GM12892 (cell line): ENCODE data around the gene RASL11B.

Source experiments
- POLR2A ChIP-seq: IDR thresholded peaks from 2 replicates; pipeline ENCODE4 v1.6.1; 2011; ENCODE audit warnings: low read depth, low read length, control low read depth
- TAF1 ChIP-seq: IDR thresholded peaks from 2 replicates; pipeline ENCODE4 v1.6.1; 2011; ENCODE audit warnings: low read depth, mild to moderate bottlenecking, control low read depth, low read length, borderline replicate concordance

DNA sequence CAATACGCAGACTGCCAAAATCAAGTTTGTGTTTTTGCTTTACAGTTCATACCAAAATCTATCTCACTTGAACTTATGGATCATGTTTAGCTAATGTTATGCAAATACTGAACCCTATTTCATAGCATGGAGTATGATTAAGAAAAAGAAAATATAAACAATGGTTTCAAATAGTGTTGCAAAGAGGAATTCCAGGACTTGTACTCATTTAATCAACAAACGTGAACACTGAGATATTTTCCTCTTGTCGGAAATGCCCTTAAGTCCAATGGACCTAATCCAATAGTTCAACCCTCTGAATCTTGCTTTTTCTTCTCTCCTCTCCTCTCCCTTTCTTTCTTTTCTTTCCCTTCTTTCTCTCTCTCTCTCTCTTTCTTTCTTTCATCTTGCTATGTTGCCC lies 30.8 kb downstream of the RASL11B start:
- TF ChIP-seq TAF1 (no peak), POLR2A (no peak)
